Skeletal muscle cell (primary cell): ENCODE measurements around the gene TPRG1.

Experiments used
- DNase-seq: peaks from one replicate; pipeline ENCODE4 v3.0.0-alpha.2; 2010; ENCODE audit warnings: low read depth
- H3K4me3 ChIP-seq: 2 replicates; pipeline ENCODE4 v1.5.1; 2011; ENCODE audit warnings: low read depth, mild to moderate bottlenecking, control low read depth, low read length, moderate library complexity

Gene TPRG1

DNA sequence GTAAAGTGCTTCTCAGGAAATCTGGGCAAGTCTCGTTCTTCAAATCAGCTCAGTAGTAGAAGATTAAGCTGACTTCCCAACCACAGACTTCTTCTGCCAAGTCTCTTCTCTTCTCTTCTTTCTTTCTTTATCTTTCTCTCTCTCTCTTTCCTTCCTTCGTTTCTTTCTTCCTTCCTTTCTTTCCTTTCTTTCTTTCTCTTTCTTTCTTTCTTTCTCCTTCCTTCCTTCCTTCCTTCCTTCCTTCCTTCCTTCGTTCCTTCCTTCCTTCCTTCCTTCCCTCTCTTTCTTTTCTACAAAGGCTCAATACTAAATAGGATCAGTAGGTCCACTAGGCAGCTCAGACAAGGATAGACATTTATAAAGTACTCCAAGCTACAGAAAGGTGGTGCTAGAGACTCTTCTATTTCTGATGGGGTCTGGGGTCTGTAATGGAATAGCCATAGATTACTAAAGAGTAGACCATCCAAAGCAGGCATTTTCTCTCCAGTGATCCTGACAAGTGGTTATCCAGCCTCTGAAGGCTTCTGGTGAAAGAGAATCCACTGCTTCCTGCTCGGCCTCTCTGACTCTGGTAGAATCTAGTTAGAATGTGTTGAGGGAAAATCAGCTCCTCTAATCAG lies 100.8 kb downstream of the TPRG1 start:
- no peak for DNase-seq
- no peak overlapping the region for H3K4me3 ChIP-seq

DNA sequence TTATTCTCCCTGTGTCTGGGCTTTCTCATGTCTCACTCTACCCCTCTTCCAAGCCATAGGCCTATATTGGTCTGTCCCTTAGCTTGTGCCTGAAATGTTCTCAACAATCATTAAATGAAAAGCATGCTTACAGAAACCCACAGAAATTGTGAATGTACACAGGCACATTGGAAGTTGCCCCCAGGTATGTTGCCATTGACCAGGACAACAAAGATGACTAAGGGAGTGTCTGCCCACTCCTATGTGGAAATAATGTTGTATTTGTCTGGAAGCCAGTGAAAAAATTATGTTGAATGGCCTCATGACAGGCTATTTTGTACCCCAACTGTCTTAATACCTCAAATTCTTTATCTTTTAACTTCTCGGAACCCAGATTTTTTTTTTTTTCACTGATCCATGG lies 102.0 kb downstream of the TPRG1 start:
- DNase-seq = no peak
- H3K4me3 ChIP-seq = no peak overlapping the region

DNA sequence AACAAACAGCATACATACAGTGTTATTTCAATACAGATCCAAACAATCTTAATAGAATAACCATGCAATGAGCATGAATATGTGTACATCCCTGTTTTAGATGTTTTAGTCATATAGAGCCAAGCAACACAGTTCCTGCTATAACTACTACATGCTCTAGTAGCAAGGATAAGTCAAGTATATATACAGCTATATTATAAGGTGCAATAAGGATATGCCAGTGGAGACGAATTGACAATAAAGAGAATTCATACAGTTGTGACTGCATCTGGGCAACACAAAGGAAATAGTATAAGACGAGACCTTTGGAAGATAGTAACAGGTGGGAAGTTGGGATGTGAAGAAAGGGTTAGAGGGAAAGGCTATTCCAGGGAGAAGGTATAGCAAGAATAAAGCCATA lies 103.4 kb downstream of the TPRG1 start:
- no peak for DNase-seq
- H3K4me3 ChIP-seq = no peak overlapping the region

DNA sequence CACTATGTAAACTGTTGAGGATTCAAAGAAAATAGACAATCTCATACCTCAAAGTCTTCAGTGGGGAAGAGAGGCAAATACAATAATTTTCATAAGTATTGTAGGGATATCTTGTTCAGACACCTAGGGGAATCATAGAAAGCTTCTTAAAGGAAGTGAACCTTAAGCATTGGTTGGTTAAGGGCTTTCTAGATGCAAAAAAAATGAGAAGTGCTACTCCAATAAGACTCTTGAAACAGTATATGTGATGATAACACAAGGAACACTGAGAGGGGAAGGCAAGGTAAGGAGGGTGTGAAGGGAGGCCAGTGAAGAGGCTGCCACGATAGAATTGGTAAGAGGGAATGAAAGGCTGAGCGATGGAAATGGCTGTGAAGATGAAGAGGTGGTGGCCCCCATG lies 104.1 kb downstream of the TPRG1 start:
- no peak for DNase-seq
- no peak overlapping the region for H3K4me3 ChIP-seq

DNA sequence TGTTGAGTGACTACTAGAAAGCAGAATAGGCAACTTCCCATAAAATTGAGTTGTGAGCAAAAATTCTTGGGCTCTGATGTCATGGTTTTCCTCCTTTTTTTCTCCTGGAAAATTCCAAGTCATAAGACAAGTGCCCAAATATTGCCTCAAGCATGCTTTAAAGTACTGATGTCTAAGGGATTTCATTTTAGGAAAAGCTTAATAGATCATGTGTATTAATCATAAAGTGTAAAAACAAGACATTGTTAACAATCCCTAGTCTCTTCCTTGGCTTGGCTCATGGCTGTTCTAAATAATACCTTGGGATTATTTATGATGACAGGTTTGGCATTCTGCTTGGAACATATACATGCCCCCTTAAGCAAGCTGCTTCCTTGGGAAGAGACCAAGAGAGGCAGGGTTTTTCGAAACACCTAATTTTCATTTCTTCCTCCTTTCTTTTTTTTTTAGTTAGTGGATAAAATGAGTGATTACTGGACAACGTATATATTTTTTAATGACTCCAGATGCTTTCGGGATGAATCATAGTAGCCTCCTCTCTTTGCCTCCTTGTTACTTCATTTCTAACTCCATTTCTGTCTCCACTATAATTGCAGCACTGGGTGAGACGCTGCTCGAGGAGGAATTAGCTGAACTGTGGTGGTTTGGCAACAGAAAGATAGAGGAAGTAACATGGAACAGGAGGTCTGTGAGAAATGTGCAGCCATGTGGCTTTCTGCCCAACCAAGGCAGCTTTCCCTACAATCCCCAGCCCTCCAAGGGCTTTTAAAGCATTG lies 104.9 kb downstream of the TPRG1 start:
- peak; percentile 96 for DNase-seq
- no peak overlapping the region for H3K4me3 ChIP-seq

DNA sequence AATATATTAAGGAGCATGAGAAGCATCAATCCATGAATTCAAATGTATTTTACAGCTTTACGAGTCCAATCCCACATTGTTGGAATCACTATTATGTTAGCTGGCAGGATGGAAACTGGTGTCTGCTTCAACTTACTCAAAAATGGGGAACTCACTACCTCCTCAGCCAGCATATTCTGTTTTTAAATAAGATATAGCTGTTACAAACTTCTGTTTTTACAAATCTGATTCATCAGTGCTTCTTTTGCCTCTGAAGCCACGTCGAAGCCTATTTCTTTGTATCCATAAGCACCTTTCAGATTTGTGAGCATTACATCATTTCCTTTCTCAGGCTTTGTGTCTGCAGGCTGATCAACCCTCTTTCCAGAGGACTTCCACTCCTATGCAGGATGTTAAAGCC lies 105.9 kb downstream of the TPRG1 start:
- peak; percentile 32 for DNase-seq
- H3K4me3 ChIP-seq = no peak overlapping the region

DNA sequence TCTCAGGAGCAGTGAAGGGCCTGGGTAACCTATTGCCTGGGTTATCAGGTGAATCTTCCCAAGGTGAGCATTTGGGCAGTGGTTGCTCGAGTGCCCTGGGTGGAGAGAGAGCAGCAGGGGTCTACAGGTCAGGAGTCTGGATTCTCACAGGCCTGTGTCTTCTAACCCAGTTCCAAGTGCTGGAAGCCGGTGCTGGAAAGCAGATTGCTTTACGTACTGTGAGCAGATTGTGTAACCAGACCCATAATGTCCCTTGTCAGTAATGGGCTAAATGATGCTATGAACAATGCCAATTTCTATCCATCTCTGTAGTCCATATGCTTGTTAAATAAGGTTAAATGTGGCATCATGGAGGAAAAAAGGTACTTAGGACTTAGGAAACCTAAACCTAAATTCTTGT lies 106.5 kb downstream of the TPRG1 start:
- no peak overlapping the region for H3K4me3 ChIP-seq
- no peak for DNase-seq

DNA sequence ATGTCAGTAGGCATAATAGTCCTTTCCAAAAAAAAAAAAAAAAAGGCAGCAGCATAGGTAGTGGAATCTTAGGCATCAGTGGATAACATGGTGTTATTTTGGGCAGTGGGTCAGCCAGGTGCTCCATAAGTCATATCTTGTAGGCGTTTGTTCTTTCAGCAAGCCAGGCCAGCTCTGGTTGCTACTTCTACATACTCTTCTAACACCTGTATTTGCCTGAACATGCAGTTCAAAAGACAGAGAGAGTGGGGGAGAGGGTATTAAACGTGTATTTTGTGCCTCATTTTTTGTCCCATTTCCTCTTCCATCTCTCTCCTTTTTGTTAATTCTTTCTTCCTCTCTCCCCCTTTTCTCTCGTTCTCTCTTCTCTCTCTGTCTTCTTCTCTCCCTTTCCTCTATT lies 110.4 kb downstream of the TPRG1 start:
- no peak for DNase-seq
- H3K4me3 ChIP-seq = no peak overlapping the region

DNA sequence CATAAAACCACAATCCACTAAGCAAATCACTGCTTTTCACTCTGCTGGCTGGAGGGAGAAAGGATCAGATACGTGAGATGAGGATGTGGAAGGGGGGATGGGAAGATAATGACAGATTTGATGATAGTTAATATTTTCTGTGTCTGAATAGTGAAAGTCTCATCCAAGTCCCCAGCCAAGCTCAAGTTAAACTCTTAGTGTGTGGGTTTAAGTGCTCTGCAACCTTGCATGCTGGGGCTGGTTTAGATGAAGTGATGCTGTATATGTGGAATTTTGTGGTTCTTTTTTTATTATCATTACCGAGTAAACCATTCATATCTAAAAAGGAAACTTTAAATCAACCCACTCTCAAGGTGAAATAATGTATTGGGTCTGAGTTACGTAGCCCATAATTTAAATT lies 111.0 kb downstream of the TPRG1 start:
- no peak overlapping the region for H3K4me3 ChIP-seq
- no peak for DNase-seq

DNA sequence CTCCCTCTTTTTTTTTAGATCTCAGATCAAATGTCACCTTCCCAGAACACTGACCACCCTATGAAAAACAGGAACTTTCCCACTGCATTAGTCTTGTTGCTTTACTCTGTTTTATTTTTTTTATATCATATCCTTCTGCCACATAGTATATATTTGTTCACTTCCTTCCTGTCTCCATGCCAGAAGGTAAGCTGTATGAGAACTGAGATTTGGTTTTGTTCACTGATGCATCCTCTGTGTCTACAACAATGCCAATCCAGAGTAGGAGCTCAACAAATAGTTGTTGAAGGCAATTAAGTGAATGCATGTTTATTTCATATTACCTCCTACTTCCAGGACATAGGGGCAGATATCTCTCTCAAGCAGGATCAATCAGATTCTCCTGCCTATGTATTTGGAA lies 114.4 kb downstream of the TPRG1 start:
- no peak for DNase-seq

DNA sequence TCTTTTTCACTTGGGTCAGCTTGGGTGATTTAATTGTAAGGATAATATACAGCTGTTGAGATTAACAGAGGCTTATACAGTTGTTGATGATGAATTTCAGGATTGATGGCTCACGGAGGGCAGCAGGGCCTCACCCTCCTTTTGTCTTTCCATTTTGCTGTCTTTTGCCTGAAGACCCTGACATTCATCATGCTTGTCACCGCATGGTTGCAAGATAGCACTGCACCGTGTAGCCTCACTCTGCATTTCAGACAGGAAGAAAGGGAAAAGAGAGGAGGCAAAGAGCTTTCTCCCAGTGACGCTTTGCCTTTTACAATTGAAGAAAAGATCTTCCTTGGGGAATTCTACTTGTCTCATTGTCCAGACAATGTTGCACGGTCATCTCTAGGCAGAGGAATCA lies 115.1 kb downstream of the TPRG1 start:
- no peak for DNase-seq

More for the DNA sequence above, 114.4 kb downstream of the TPRG1 start:
- no peak overlapping the region for H3K4me3 ChIP-seq

DNA sequence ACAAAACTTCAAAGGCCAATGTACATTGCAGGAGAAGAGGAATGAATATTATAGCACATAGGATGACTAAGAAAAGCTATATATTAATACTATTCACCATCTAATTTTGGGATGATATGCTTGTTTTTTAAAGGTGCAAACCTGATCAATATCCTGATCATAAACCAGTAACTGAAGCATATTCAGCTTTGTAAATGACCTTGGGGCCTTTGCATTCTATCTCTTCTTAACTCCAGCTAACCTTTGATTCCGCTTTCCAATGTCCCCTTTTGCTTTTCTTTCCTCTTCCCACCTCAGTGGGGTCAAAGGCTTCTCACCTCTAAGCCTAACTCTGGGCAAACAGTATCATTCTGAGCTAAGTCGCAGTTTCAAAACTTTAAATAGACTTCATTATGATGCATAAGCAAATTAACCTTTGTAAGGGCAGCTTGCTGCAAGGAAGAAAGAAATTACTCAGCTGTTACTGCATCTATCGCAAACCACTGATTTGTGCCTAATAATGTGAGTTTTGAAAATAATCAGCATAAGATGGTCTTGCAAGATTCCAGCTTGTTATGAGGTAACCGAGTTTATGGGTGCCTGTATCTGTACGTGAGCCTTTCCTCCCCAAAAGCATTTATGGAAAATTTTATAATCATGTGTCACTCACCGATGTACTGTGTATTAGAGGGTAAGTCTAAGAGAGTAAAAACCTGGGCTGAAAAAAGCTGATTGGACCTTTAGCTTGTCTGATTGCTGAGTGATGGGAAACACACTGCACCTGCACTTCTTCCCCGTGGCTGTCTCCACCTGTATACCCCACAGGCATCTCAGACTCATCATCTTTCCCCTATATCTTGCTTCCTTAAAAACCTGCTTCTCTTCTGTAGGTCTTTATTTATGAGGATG lies 116.8 kb downstream of the TPRG1 start:
- no peak overlapping the region for H3K4me3 ChIP-seq
- no peak for DNase-seq

More for the DNA sequence above, 115.1 kb downstream of the TPRG1 start:
- H3K4me3 ChIP-seq = no peak overlapping the region

DNA sequence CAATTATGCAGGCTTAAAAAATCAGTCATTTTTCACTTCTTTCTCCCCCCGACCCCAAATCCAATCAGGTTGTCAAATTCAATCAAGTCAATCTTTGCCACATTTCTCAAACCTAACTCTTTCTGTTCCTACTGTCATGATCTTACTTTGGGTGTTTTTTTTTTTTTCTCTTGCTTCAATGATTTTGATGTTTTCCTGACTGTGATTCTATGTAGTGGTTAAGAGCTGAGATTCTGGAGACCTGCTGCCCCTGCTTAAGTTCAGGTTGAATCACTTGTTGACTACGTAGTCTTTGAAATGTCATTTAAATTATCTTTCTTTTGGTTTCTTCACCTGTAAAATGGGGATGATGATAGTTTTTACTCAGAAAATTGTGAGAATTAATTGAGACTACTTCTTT lies 117.5 kb downstream of the TPRG1 start:
- DNase-seq = no peak
- H3K4me3 ChIP-seq = no peak overlapping the region

DNA sequence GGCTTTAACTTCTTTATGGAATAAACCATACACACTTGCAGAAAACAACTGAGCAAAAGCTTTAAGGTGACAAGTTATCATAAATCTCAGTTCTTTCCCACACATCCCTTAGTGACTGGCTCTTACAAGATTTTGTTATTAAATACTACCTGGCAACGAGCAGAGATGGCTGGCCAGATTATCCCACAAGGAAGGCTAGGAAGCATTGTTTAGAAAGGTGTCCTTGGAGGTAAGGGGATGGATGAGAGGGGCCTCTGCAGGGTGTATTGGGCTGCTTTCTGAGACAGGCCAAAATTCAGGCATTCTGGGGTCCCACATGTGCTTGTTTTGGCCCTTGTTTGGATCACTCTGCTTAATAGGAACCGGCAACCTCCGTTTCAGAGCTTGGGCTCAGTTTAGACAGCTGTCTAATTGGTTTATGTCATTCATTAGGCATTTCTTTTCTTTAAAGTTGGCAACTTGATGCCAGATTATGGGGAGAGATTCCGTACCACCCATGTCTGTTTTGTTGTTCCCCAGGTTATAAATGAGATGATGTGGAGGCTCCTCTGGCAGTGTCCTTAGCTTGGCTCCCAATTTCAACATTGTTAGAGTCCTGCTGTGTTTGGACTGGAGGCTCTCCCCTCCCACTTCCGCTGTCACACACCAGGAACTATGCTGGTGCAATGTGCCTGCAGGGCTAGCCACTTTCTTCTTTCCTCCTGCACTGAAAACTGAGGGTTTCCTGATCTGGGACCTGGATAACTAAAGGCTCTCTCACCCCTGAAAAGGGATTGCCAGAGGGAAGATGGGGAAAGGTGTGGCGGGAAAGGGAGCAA lies 121.1 kb downstream of the TPRG1 start:
- no peak overlapping the region for H3K4me3 ChIP-seq
- DNase-seq = no peak

DNA sequence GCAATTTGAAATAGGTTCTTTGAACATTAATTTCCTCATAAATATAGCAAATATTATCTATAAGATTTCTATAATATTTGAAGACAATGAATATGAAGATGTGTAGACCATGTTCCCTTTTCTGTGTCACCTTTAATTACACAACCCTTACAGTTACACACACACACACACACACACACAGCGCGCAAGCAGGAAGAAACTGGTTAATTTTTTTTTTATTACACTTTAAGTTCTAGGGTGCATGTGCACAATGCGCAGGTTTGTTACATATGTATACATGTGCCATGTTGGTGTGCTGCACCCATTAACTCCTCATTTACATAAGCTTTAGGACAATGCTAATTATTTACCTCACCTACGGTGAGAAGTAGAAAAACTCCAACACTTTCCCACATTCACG lies 122.9 kb downstream of the TPRG1 start:
- DNase-seq = no peak
- H3K4me3 ChIP-seq = no peak overlapping the region

DNA sequence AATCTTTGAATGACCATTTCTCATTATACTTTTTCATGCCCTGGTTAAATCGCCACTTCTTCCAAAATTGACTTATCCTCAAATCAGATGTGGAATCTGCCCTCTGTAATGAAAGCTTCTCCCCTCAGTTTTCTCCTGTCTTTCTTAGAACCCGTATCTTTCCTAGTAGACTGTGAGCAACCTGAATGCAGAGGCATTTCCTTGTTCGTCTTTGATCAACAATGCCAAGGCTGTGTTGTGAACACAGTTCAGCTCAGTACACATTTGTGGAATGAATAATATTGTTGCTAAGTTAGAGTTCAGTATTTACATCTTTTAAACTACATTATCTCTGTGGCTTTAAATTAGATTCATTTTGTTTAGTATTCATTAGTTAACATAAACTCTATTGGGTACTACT lies 123.3 kb downstream of the TPRG1 start:
- no peak overlapping the region for H3K4me3 ChIP-seq
- no peak for DNase-seq

DNA sequence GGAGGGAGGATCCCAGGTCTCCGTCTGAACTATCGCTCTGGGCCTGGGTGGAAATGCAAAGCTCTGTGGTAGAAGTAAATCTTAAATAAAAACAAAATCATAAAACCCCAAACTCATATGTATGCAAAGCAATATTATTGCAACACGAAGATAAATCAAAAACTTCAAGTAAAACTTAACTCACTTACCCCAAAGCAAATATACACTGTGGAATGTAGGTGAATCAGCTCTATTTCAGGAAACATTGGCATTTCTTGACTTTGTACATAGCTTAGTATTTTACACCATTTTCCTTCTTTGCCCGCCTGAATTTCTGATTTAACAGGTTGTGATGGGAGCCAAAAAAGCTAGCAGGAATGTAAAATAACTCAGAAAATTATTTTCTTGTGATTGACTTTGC lies 126.2 kb downstream of the TPRG1 start:
- no peak overlapping the region for H3K4me3 ChIP-seq
- no peak for DNase-seq

DNA sequence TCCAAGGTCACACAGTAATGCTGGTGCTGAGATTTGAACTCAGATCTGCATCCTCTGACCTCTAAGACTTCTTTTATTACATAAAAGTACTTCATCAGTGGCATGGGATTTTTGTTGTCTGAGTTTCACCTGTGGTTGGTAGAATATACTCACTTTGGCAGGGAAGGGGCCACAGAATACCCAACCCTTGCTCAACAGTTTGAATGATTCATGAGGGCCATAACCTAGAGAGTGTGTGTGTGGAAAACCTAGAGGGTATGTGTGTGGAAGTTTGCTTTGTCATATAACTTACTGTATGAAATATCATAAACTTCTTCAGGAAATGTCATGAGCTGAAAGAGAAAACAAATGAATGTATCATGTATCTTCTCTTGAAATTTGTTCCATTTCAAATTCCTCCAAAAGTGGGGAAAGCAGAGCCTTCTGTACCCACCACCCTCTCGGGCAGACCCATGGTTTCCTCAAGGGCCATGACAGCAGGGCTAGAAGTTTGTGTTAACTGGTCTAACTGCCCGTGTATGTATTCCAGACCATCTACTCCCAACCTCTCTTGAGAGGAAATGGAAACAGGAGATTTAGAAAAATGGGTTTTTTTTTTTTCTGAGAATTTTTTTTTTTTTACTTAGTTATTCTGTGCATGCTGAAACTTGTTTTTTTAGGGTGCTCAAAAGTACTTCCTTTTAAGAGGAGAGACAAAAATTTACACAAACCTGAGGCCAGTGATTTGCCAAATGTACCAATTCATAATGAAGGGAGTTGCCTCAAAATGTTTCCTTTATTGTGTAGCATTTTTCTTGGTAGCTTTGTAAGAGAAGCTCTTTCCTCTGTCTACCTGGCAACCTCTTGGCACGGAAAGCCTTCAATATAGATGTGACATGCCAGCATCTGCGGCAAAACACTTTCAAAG lies 127.0 kb downstream of the TPRG1 start:
- H3K4me3 ChIP-seq = no peak overlapping the region
- DNase-seq = no peak

DNA sequence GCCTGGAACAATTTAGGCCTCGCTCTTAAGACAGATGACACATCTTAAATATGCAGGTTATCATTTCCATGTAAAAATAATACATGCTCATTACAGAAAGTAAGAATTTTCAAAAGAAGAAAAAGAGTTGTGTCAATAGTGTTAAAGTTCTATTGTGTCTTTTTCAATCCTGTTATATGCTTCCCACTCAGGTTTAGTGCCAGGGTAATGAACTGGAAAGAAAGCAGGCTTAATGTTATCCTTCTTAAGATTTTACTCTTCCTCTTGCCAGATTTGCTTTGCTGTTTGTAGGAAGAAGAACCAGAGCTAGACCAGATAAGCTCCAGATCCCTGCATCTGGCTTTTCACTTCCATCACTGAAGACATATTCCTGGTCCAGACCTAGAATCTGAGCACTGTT lies 128.6 kb downstream of the TPRG1 start:
- no peak for DNase-seq
- H3K4me3 ChIP-seq = no peak overlapping the region
